Type B pancreatic cell (in vitro differentiated cells): ENCODE measurements around the gene PGPEP1. TPM values are rescaled to one million over a fixed set of nuclear protein-coding genes. Genes with fewer than 3 reads are reported as not detected.

Source experiments
- DNase-seq: peaks from one replicate; pipeline ENCODE4 v3.0.0; 2021; ENCODE audit warnings: mixed read lengths; ENCODE audit not compliant: unreplicated experiment; ENCODE audit errors: extremely low spot score
- H3K27ac Mint-ChIP-seq: 2 replicates; pipeline ENCODE4 v1.8.0; 2021; ENCODE audit warnings: mild to moderate bottlenecking, mixed read lengths
- H3K27me3 Mint-ChIP-seq: 2 replicates; pipeline ENCODE4 v1.8.0; 2021; ENCODE audit warnings: mixed read lengths
- H3K36me3 Mint-ChIP-seq: 2 replicates; pipeline ENCODE4 v1.8.0; 2021; ENCODE audit warnings: mixed read lengths
- H3K4me1 Mint-ChIP-seq: one replicate; pipeline ENCODE4 v1.8.0; 2021; ENCODE audit warnings: mixed read lengths; ENCODE audit not compliant: unreplicated experiment
- H3K4me3 Mint-ChIP-seq: 2 replicates; pipeline ENCODE4 v1.8.0; 2021; ENCODE audit warnings: mild to moderate bottlenecking, mixed read lengths
- H3K9me3 Mint-ChIP-seq: 2 replicates; pipeline ENCODE4 v1.8.0; 2021; ENCODE audit warnings: mixed read lengths
- CTCF ChIP-seq: fragments of 200-600 bp; sonication (generic); conservative IDR thresholded peaks from 2 replicates; pipeline ENCODE4 v1.5.0; 2021; ENCODE audit warnings: antibody characterized with exemption, mild to moderate bottlenecking
- total RNA-seq: library from RNA; stranded (reverse); gene quantifications from 2 replicates; pipeline ENCODE4 v1.2.1, GENCODE V29; 2021; ENCODE audit warnings: low replicate concordance

The PGPEP1 gene
- total RNA-seq, 1 donor from 2014 or later, result 28.8 TPM

GRCh38 chr19:18414504-18415177, 74.2 kb downstream of the PGPEP1 start:
- H3K9me3 Mint-ChIP-seq, result no peaks in the 10 kb centered on the region
- TF ChIP-seq CTCF, result no peak
- H3K27me3 Mint-ChIP-seq, result peaks cover 4% of the 10 kb centered on the region
- peak overlapping the region; percentile 68 for H3K4me3 Mint-ChIP-seq
- no peak for DNase-seq
- peak overlapping the region; percentile 86 for H3K27ac Mint-ChIP-seq
- peaks cover 35% of the 10 kb centered on the region for H3K4me1 Mint-ChIP-seq
- H3K36me3 Mint-ChIP-seq, result no peaks in the 10 kb centered on the region

- H3K9me3 Mint-ChIP-seq, result no peaks in the 10 kb centered on the region
- H3K27me3 Mint-ChIP-seq, result peaks cover 4% of the 10 kb centered on the region
- H3K36me3 Mint-ChIP-seq, result no peaks in the 10 kb centered on the region
- DNase-seq, result no peak
- peak overlapping the region; percentile 86 for H3K27ac Mint-ChIP-seq
- H3K4me1 Mint-ChIP-seq, result peaks cover 35% of the 10 kb centered on the region
- peak overlapping the region; percentile 67 for H3K4me3 Mint-ChIP-seq
- no peak for TF ChIP-seq CTCF
Measured at GRCh38 chr19:18415178-18415867, 74.9 kb downstream of the PGPEP1 start.

DNA sequence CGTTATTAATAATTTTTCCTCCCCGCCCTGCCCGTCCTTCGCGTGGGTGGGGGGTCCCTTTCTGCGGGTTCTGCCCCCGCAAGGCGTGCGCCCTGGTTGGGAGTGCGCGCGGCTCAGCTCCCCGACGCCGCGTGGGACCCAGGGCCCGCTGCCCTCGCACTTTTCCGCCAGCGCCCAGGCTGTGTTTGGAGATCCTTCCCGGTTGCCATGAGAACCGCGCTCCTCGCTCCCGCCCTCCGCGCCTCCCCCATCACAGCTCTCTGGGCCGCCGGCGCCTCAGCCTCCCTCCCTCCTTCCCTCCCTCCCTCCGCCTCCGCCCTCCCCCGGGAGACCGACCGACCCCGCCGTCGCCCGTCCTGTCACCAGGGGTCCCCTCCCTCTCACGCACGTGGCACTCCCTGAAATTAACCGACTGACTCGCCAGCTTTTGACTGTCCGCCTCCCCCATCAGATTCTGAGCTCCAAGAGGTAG, 76.4 kb downstream of the PGPEP1 start:
- Mint-ChIP-seq H3K36me3 (no peaks in the 10 kb centered on the region), H3K4me1 (peaks cover 39% of the 10 kb centered on the region), H3K9me3 (no peaks in the 10 kb centered on the region), H3K4me3 (peak overlapping the region; percentile 86), H3K27ac (peak overlapping the region; percentile 98), H3K27me3 (no peaks in the 10 kb centered on the region)
- TF ChIP-seq CTCF, result no peak
- peak; percentile 89 for DNase-seq

DNA sequence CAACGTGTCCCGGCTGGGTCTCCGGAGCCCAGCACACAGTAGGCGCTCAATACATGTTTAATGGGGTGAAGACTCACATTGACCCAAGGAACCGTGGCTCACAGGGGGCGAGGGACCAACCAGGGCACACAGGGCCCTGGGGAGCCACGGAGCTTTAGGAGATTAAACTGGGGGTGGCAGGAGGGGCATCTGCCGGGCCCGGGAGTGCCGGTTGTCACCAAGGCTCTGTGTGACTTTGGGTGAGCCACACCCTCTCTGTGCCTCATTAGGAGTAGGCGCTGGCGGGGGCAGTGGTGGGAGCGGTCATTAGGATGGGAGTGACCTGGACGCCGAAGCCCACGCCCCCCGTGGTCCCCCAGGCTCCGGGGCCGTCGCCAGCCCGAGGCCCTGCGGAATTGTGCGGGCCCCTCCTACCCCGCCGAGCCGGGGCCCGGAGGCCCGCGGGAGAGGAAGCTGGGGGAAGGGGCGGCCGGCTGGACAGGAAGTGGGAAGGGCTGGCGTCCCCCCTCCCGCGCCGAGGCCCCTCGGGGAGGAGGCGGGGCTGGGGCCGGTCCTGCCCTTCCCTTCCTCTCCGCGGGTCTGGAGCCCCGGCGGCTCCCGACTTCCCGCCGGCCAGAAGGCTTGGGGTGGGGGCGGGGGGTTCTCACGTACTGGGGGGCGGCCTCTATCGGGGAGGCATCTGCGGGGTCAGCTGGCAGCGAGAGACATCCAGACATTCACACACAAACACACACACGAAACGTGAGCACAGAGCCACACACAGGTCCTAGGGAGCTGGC, 77.0 kb downstream of the PGPEP1 start:
- Mint-ChIP-seq H3K4me1 (peaks cover 39% of the 10 kb centered on the region), H3K4me3 (peak overlapping the region; percentile 86), H3K27me3 (no peaks in the 10 kb centered on the region), H3K9me3 (no peaks in the 10 kb centered on the region), H3K36me3 (no peaks in the 10 kb centered on the region), H3K27ac (peak overlapping the region; percentile 98)
- peak; percentile 91 for DNase-seq
- TF ChIP-seq CTCF, result no peak

- Mint-ChIP-seq H3K4me1 (peaks cover 44% of the 10 kb centered on the region), H3K4me3 (peak overlapping the region; percentile 86), H3K27me3 (no peaks in the 10 kb centered on the region), H3K27ac (peak overlapping the region; percentile 94), H3K36me3 (no peaks in the 10 kb centered on the region), H3K9me3 (no peaks in the 10 kb centered on the region)
- DNase-seq, result no peak
- no peak for TF ChIP-seq CTCF
Measured at GRCh38 chr19:18418029-18418482, 77.7 kb downstream of the PGPEP1 start.
